ENCODE data around the gene TMEM132D.

TMEM132D gene

GRCh38 chr12:129873111-129873832 is 30.6 kb downstream of the TMEM132D start:
- DNase-seq (ENCODE audit: low read depth in 2 of 2), result no peak

GRCh38 chr12:129871991-129872972 is 31.5 kb downstream of the TMEM132D start:
- no peak for DNase-seq (ENCODE audit: low read depth in 2 of 2)

GRCh38 chr12:129870796-129871195 is 33.0 kb downstream of the TMEM132D start:
- DNase-seq (ENCODE audit: low read depth in 2 of 2), result no peak

- DNase-seq (ENCODE audit: low read depth in 2 of 2), result no peak
These were observed 33.7 kb downstream of the TMEM132D start for GRCh38 chr12:129870136-129870535.

- DNase-seq (ENCODE audit: low read depth in 2 of 2), result no peak
These were observed 35.2 kb downstream of the TMEM132D start for GRCh38 chr12:129868575-129868974.

- DNase-seq (ENCODE audit: low read depth in 2 of 2), result no peak
These were observed 39.9 kb downstream of the TMEM132D start for GRCh38 chr12:129863938-129864337.

GRCh38 chr12:129862561-129863175 is 41.2 kb downstream of the TMEM132D start:
- DNase-seq (ENCODE audit: low read depth in 2 of 2), result no peak

- DNase-seq (ENCODE audit: low read depth in 2 of 2), result no peak
These were observed 41.9 kb downstream of the TMEM132D start for GRCh38 chr12:129861951-129862350.

GRCh38 chr12:129854591-129854990 is 49.2 kb downstream of the TMEM132D start:
- no peak for DNase-seq (ENCODE audit: low read depth in 2 of 2)

- no peak for DNase-seq (ENCODE audit: low read depth in 2 of 2)
These were observed 52.5 kb downstream of the TMEM132D start for GRCh38 chr12:129851296-129851695.

GRCh38 chr12:129848876-129849275 is 54.9 kb downstream of the TMEM132D start:
- DNase-seq (ENCODE audit: low read depth in 2 of 2), result no peak

- no peak for DNase-seq (ENCODE audit: low read depth in 2 of 2)
These were observed 56.8 kb downstream of the TMEM132D start for GRCh38 chr12:129847063-129847462.

GRCh38 chr12:129844662-129845220 is 59.1 kb downstream of the TMEM132D start:
- DNase-seq (ENCODE audit: low read depth in 2 of 2), result no peak

GRCh38 chr12:129841251-129841650 is 62.6 kb downstream of the TMEM132D start:
- no peak for DNase-seq (ENCODE audit: low read depth in 2 of 2)

- DNase-seq (ENCODE audit: low read depth in 2 of 2), result no peak
These were observed 63.5 kb downstream of the TMEM132D start for GRCh38 chr12:129840145-129840884.

- no peak for DNase-seq (ENCODE audit: low read depth in 2 of 2)
These were observed 64.1 kb downstream of the TMEM132D start for GRCh38 chr12:129839679-129840078.

GRCh38 chr12:129831294-129831693 is 72.5 kb downstream of the TMEM132D start:
- DNase-seq (ENCODE audit: low read depth in 2 of 2), result no peak

- no peak for DNase-seq (ENCODE audit: low read depth in 2 of 2)
These were observed 73.0 kb downstream of the TMEM132D start for GRCh38 chr12:129830796-129831195.

- DNase-seq (ENCODE audit: low read depth in 2 of 2), result no peak
These were observed 75.9 kb downstream of the TMEM132D start for GRCh38 chr12:129827866-129828384.

GRCh38 chr12:129827102-129827865 is 76.5 kb downstream of the TMEM132D start:
- DNase-seq (ENCODE audit: low read depth in 2 of 2), result no peak

Data from stimulated activated CD8-positive, alpha-beta memory T cell treated with anti-CD3 and anti-CD28 coated beads, Interleukin-7, amount 100 ng/mL, for 4 hours (primary cell).